NCI-H2107 (cell line): ENCODE data around the gene GPR39.

Experiments used
- DNase-seq: peaks from one replicate; lab custom pipeline; 2025; lab: John Stamatoyannopoulos, UW

Gene GPR39

GRCh38 chr2:132605236-132606180 lies 188.9 kb downstream of the GPR39 start:
- DNase-seq, result no peak

GRCh38 chr2:132606649-132607048 lies 190.0 kb downstream of the GPR39 start:
- no peak for DNase-seq

- no peak for DNase-seq
Measured at GRCh38 chr2:132607426-132608090, 191.0 kb downstream of the GPR39 start.

- DNase-seq, result no peak
Measured at GRCh38 chr2:132608311-132608710, 191.7 kb downstream of the GPR39 start.

GRCh38 chr2:132609101-132609890 lies 192.7 kb downstream of the GPR39 start:
- DNase-seq, result no peak

- no peak for DNase-seq
Measured at GRCh38 chr2:132611719-132612118, 195.1 kb downstream of the GPR39 start.

- no peak for DNase-seq
Measured at GRCh38 chr2:132615329-132616085, 198.9 kb downstream of the GPR39 start.

- no peak for DNase-seq
Measured at GRCh38 chr2:132617989-132618388, 201.4 kb downstream of the GPR39 start.

GRCh38 chr2:132618734-132619133 lies 202.1 kb downstream of the GPR39 start:
- no peak for DNase-seq

GRCh38 chr2:132620115-132620514 lies 203.5 kb downstream of the GPR39 start:
- DNase-seq, result no peak

- DNase-seq, result no peak
Measured at GRCh38 chr2:132621131-132621875, 204.7 kb downstream of the GPR39 start.

- no peak for DNase-seq
Measured at GRCh38 chr2:132623096-132623839, 206.7 kb downstream of the GPR39 start.

GRCh38 chr2:132627536-132627935 lies 210.9 kb downstream of the GPR39 start:
- no peak for DNase-seq

- DNase-seq, result no peak
Measured at GRCh38 chr2:132632000-132632649, 215.5 kb downstream of the GPR39 start.

GRCh38 chr2:132633635-132634034 lies 217.0 kb downstream of the GPR39 start:
- no peak for DNase-seq

GRCh38 chr2:132636346-132636745 lies 219.7 kb downstream of the GPR39 start:
- no peak for DNase-seq

- no peak for DNase-seq
Measured at GRCh38 chr2:132638313-132639040, 221.9 kb downstream of the GPR39 start.

GRCh38 chr2:132640116-132640515 lies 223.5 kb downstream of the GPR39 start:
- DNase-seq, result no peak

- no peak for DNase-seq
Measured at GRCh38 chr2:132641819-132642218, 225.2 kb downstream of the GPR39 start.
